ENCODE data around the gene GOLPH3.

GRCh38 chr5:32089146-32090000 lies 84.7 kb downstream of the GOLPH3 start:
- TF ChIP-seq CTCF (optimal IDR thresholded peaks at IDR 0.05 in 1 of 3, IDR thresholded peaks at IDR 0.05 in 1 of 3, conservative IDR thresholded peaks at IDR 0.05 in 1 of 3; ENCODE audit: extremely low read depth in 1 of 3, insufficient read depth in 2 of 3, low read length in 3 of 3): no peak
- no peak for TF ChIP-seq EZH2 (IDR thresholded peaks at IDR 0.05; ENCODE audit: low read length)
